IMR-90 (cell line): ENCODE data around the gene RAD51AP2. TPM values are rescaled to one million over a fixed set of nuclear protein-coding genes. Genes with fewer than 3 reads are reported as not detected.
"Not testable (repeated sequence)": the region's sequence is repeated elsewhere in the genome, so short reads cannot be mapped to it uniquely, and the experiment has no call there.

Experiments
- ATAC-seq: fragments of 200-7000 bp; cut with Tn5 transposase; 2 replicates; pipeline ENCODE4 v1.9.1; 2020; ENCODE audit warnings: low read depth, mild to moderate bottlenecking, moderate library complexity
- Bru-seq: library from RNA; stranded (reverse); fragments of 400-500 nt; gene quantifications from one replicate; lab custom pipeline; 2021; lab: Mats Ljungman, UMichigan
- BruChase-seq, 2 experiments: library from RNA; stranded (reverse); fragments of 400-500 nt; gene quantifications; one replicate each; lab custom pipeline; 2021; lab: Mats Ljungman, UMichigan
- BruUV-seq: library from RNA; stranded (reverse); fragments of 400-500 nt; replicated peaks from 2 replicates; lab custom pipeline; 2021; lab: Mats Ljungman, UMichigan
- CTCF ChIA-PET: fragments of 300-600 bp; formaldehyde crosslinking; extraction: SDS; loops from one replicate; lab custom pipeline; 2021; ENCODE audit warnings: antibody characterized with exemption; lab: Yijun Ruan, JAX
- POLR2A ChIA-PET: fragments of 300-600 bp; sonication (Branson Sonifier 250); formaldehyde crosslinking; loops from one replicate; lab custom pipeline; 2022; ENCODE audit warnings: antibody characterized with exemption; ENCODE audit not compliant: unreplicated experiment; lab: Charles Lee
- DNase-seq: peaks from one replicate; pipeline ENCODE4 v3.0.0; 2013
- H2AFZ ChIP-seq: replicated peaks from 2 replicates; pipeline ENCODE3; 2013; ENCODE audit warnings: low read length, mild to moderate bottlenecking; ENCODE audit not compliant: poor library complexity
- H2AK5ac ChIP-seq: 2 replicates; pipeline ENCODE4 v1.6.1; 2013; ENCODE audit warnings: low read depth, low read length, inconsistent platforms
- H2AK9ac ChIP-seq: replicated peaks from 2 replicates; pipeline ENCODE3; 2013; ENCODE audit warnings: mild to moderate bottlenecking, low read depth, low read length, moderate library complexity; ENCODE audit not compliant: poor library complexity
- H2BK120ac ChIP-seq: 2 replicates; pipeline ENCODE4 v1.6.1; 2013; ENCODE audit warnings: low read depth, low read length, inconsistent platforms
- H2BK15ac ChIP-seq: 3 replicates; pipeline ENCODE4 v1.6.1; 2013; ENCODE audit warnings: low read depth, low read length, inconsistent platforms
- H2BK20ac ChIP-seq: 2 replicates; pipeline ENCODE4 v1.6.1; 2013; ENCODE audit warnings: low read depth, mild to moderate bottlenecking, inconsistent platforms, low read length, moderate library complexity
- H2BK5ac ChIP-seq: 2 replicates; pipeline ENCODE4 v1.6.1; 2013; ENCODE audit warnings: mild to moderate bottlenecking, low read depth, low read length, inconsistent platforms; ENCODE audit not compliant: poor library complexity, severe bottlenecking
- H3K14ac ChIP-seq: replicated peaks from 2 replicates; pipeline ENCODE4 v1.6.1; 2013; ENCODE audit warnings: low read depth, low read length, inconsistent platforms
- H3K18ac ChIP-seq: 2 replicates; pipeline ENCODE4 v1.6.1; 2013; ENCODE audit warnings: low read depth, low read length, control low read depth
- H3K23ac ChIP-seq: 2 replicates; pipeline ENCODE4 v1.6.1; 2013; ENCODE audit warnings: low read depth, low read length, inconsistent platforms
- H3K27ac ChIP-seq: 2 replicates; pipeline ENCODE4 v1.5.1; 2013; ENCODE audit warnings: mild to moderate bottlenecking, control low read depth, low read length; ENCODE audit not compliant: insufficient read depth
- H3K27me3 ChIP-seq: 2 replicates; pipeline ENCODE4 v1.6.1; 2013; ENCODE audit warnings: low read length; ENCODE audit not compliant: control insufficient read depth, insufficient read depth
- H3K36me3 ChIP-seq: 2 replicates; pipeline ENCODE4 v1.6.1; 2013; ENCODE audit warnings: low read length, mixed read lengths; ENCODE audit not compliant: control insufficient read depth, insufficient read depth
- H3K4ac ChIP-seq: 2 replicates; pipeline ENCODE4 v1.6.1; 2013; ENCODE audit warnings: low read depth, low read length, inconsistent platforms
- H3K4me1 ChIP-seq: 2 replicates; pipeline ENCODE4 v1.6.1; 2013; ENCODE audit warnings: low read length, mixed read lengths; ENCODE audit not compliant: control insufficient read depth, insufficient read depth
- H3K4me2 ChIP-seq: 2 replicates; pipeline ENCODE4 v1.6.1; 2013; ENCODE audit warnings: low read depth, mild to moderate bottlenecking, control low read depth, low read length, moderate library complexity
- H3K4me3 ChIP-seq: 2 replicates; pipeline ENCODE4 v1.5.1; 2013; ENCODE audit warnings: low read depth, mild to moderate bottlenecking, control low read depth, low read length, moderate library complexity; ENCODE audit not compliant: insufficient read depth
- H3K56ac ChIP-seq: 2 replicates; pipeline ENCODE4 v1.6.1; 2013; ENCODE audit warnings: low read length, inconsistent platforms; ENCODE audit not compliant: insufficient read depth; ENCODE audit errors: extremely low read depth
- H3K79me1 ChIP-seq, 2 experiments: 2 replicates each; pipeline ENCODE4 v1.6.1; 2013; ENCODE audit warnings: low read length in 2 of 2, inconsistent platforms in 1 of 2, low read depth in 1 of 2
- H3K9ac ChIP-seq: 2 replicates; pipeline ENCODE4 v1.6.1; 2013; ENCODE audit warnings: low read depth, low read length, control low read depth
- H3K9me1 ChIP-seq: 2 replicates; pipeline ENCODE4 v1.6.1; 2013; ENCODE audit warnings: low read length, inconsistent platforms; ENCODE audit not compliant: insufficient read depth
- H3K9me3 ChIP-seq: 2 replicates; pipeline ENCODE4 v1.6.1; 2013; ENCODE audit warnings: low read length; ENCODE audit not compliant: control insufficient read depth, insufficient read depth
- H4K20me1 ChIP-seq: 2 replicates; pipeline ENCODE4 v1.6.1; 2013; ENCODE audit warnings: low read length, inconsistent platforms; ENCODE audit not compliant: insufficient read depth
- H4K5ac ChIP-seq: 2 replicates; pipeline ENCODE4 v1.6.1; 2013; ENCODE audit warnings: mild to moderate bottlenecking, low read depth, low read length, control low read depth
- H4K8ac ChIP-seq, 2 experiments: 2 replicates each; pipeline ENCODE4 v1.6.1; 2013; ENCODE audit warnings: low read depth in 2 of 2, low read length in 2 of 2, control low read depth in 1 of 2, inconsistent platforms in 1 of 2
- H4K91ac ChIP-seq: 2 replicates; pipeline ENCODE4 v1.6.1; 2013; ENCODE audit warnings: low read depth, low read length, inconsistent platforms; ENCODE audit not compliant: insufficient read depth
- MAZ ChIP-seq: IDR thresholded peaks from 2 replicates; pipeline ENCODE4 v1.6.1; 2012; ENCODE audit warnings: low read depth, mild to moderate bottlenecking, low read length, improper control_type of control experiment, moderate library complexity, borderline replicate concordance
- RCOR1 ChIP-seq: IDR thresholded peaks from 2 replicates; pipeline ENCODE4 v1.6.1; 2012; ENCODE audit warnings: mild to moderate bottlenecking, low read length, improper control_type of control experiment; ENCODE audit not compliant: insufficient replicate concordance
- WGBS, 2 experiments: methylation state at CpG; one replicate each; pipeline versions ENCODE4 v1.1.5 to v1.1.7; 2013; ENCODE audit warnings: missing lambda C conversion rate in 2 of 2; ENCODE audit not compliant: insufficient read length in 1 of 2; ENCODE audit errors: extremely low coverage in 2 of 2; 5-methylcytosine and 5-hydroxymethylcytosine counted together
- dilution Hi-C: fragments of 300-500 bp; cut with HindIII; formaldehyde crosslinking; loops from one replicate; pipeline ENCODE4 v1.14.3; 2018; ENCODE audit warnings: low sequenced_read_pairs; ENCODE audit not compliant: unreplicated experiment
- in situ Hi-C: fragments of 300-500 bp; cut with MboI; formaldehyde crosslinking; loops from 3 replicates; pipeline ENCODE4 v1.14.3; 2019; ENCODE audit warnings: low sequenced_read_pairs, inconsistent platforms, mixed read lengths
- intact Hi-C: fragments of 100-400 bp; cut with micrococcal nuclease; formaldehyde crosslinking; loops from 2 replicates; pipeline ENCODE4 v1.10.0; 2022
- long read RNA-seq: library from polyadenylated mRNA; unstranded; transcript quantifications from one replicate; pipeline ENCODE4 v2.0.0, GENCODE V29; 2021; ENCODE audit not compliant: unreplicated experiment
- polyA plus RNA-seq, 3 experiments: library from polyadenylated mRNA; depleted of rRNA; stranded (reverse); fragments of >200 nt; gene quantifications; 2 replicates each; pipeline ENCODE4 v1.2.3, GENCODE V29; 2012; ENCODE audit warnings: low replicate concordance in 1 of 3
- total RNA-seq: library from RNA; depleted of rRNA; stranded (reverse); fragments of >200 nt; gene quantifications from 2 replicates; pipeline ENCODE4 v1.2.3, GENCODE V29; 2012; rRNA removed

Gene RAD51AP2
- total RNA-seq, result not detected in 2 replicates
- not detected in 2 replicates for polyA plus RNA-seq (2012; rRNA removed)
- not detected in 2 replicates for polyA plus RNA-seq (2012; cell fraction: cytosol; rRNA removed)
- not detected in 2 replicates for polyA plus RNA-seq (2012; cell fraction: nucleus; rRNA removed; ENCODE audit: low replicate concordance)
- not detected for Bru-seq, nascent RNA
- not detected for BruChase-seq, experiment 1, labeled RNA remaining after a 6-hour chase
- BruChase-seq, experiment 2, labeled RNA remaining after a 2-hour chase, result not detected
- long read RNA-seq, result 0 reads

GRCh38 chr2:17518212-17519154 lies at the start of gene RAD51AP2:
TSS of gene RAD51AP2 (minus strand) at chr2:17518440. CDS start at chr2:17518415, 25 bp downstream.
- H4K20me1 ChIP-seq, result no peaks in the 10 kb centered on the region
- H3K4ac ChIP-seq, result no peak within 1 kb of the TSS
- H3K23ac ChIP-seq, result no peak within 1 kb of the TSS
- peak; percentile 66 for DNase-seq
- no peak within 1 kb of the TSS for H3K18ac ChIP-seq
- H2AFZ ChIP-seq, result peak within 1 kb of the TSS; percentile 88
- in situ Hi-C loops, result no loop called here
- no peak within 1 kb of the TSS for H3K56ac ChIP-seq
- H2AK9ac ChIP-seq, result no peak within 1 kb of the TSS
- dilution Hi-C loops, result no loop called here
- peak; percentile 98 for ATAC-seq
- no peaks in the 10 kb centered on the region for H3K36me3 ChIP-seq
- no peak within 1 kb of the TSS for H2BK120ac ChIP-seq
- H3K4me3 ChIP-seq, result peak within 1 kb of the TSS; percentile 59
- H4K91ac ChIP-seq, result no peak within 1 kb of the TSS
- ChIA-PET CTCF (interaction anchor here (1.0 kb wide), 1 partner anchor 52 kb away, joined by 3 read pairs; no protein-coding TSS in a partner anchor), POLR2A (no interaction called here)
- TF ChIP-seq RCOR1 (no peak), MAZ (peak; percentile 57; the same call in 1 of the 2 replicates)
- H3K27ac ChIP-seq, result no peak within 1 kb of the TSS
- H3K14ac ChIP-seq, result no peak within 1 kb of the TSS
- no peak within 1 kb of the TSS for H2BK15ac ChIP-seq
- peak within 1 kb of the TSS; percentile 90 for H3K4me2 ChIP-seq
- H3K79me1 ChIP-seq, result no peaks in the 10 kb centered on the region
- no peaks in the 10 kb centered on the region for H3K9me3 ChIP-seq
- no peak within 1 kb of the TSS for H4K5ac ChIP-seq
- no peak within 1 kb of the TSS for H2AK5ac ChIP-seq
- H3K9me1 ChIP-seq, result no peaks in the 10 kb centered on the region
- H3K9ac ChIP-seq, result peak within 1 kb of the TSS; percentile 32; the same call in 1 of the 2 replicates
- H3K27me3 ChIP-seq, result no peaks in the 10 kb centered on the region
- H2BK20ac ChIP-seq, result no peak within 1 kb of the TSS
- H3K4me1 ChIP-seq, result no peaks in the 10 kb centered on the region
- no peak within 1 kb of the TSS for H2BK5ac ChIP-seq
- BruUV-seq, result no TSS peak
- H4K8ac ChIP-seq, result no peak within 1 kb of the TSS
- WGBS, 2 experiments, result 0% methylated on average over 5 of the region's 38 CpGs; no CpG with 5 or more reads in 1 of the 2 experiments
- intact Hi-C loops, result no loop called here

GRCh38 chr2:17565726-17566125 lies 47.5 kb upstream of the RAD51AP2 start:
- H4K5ac ChIP-seq, H2BK20ac ChIP-seq, H2AK5ac ChIP-seq, CTCF ChIA-PET, H4K91ac ChIP-seq, H4K20me1 ChIP-seq, H3K27ac ChIP-seq, H3K23ac ChIP-seq, ATAC-seq, H3K27me3 ChIP-seq, H3K4me1 ChIP-seq, H2BK120ac ChIP-seq, intact Hi-C loops, H2AK9ac ChIP-seq, BruUV-seq, H3K4me2 ChIP-seq, H2BK5ac ChIP-seq, dilution Hi-C loops, H3K9me1 ChIP-seq, H3K9me3 ChIP-seq, DNase-seq, H4K8ac ChIP-seq, in situ Hi-C loops, POLR2A ChIA-PET, H3K18ac ChIP-seq, H2AFZ ChIP-seq, H3K4ac ChIP-seq, H2BK15ac ChIP-seq, H3K56ac ChIP-seq, H3K79me1 ChIP-seq, H3K14ac ChIP-seq, H3K36me3 ChIP-seq, H3K4me3 ChIP-seq, H3K9ac ChIP-seq: not testable (repeated sequence)
- WGBS, 2 experiments, result no CpG with 5 or more reads among the region's 3 CpGs
